HG03571 (cell line): ENCODE measurements around the gene PABPN1L.

Source experiments
- ATAC-seq: cut with Tn5 transposase; IDR thresholded peaks from one replicate; pipeline ENCODE4 v1.9.1; 2021; ENCODE audit not compliant: unreplicated experiment

Gene PABPN1L

GRCh38 chr16:88870608-88871348, 4.3 kb upstream of the PABPN1L start:
- ATAC-seq, result no peak

- ATAC-seq, result no peak
These were observed 3.2 kb upstream of the PABPN1L start for GRCh38 chr16:88869673-88869980.

GRCh38 chr16:88868974-88869672, 2.7 kb upstream of the PABPN1L start:
- no peak for ATAC-seq

- ATAC-seq, result no peak
These were observed 1.3 kb upstream of the PABPN1L start for GRCh38 chr16:88867581-88868246.

- ATAC-seq, result no peak
These were observed 718 bp downstream of the PABPN1L start for GRCh38 chr16:88865742-88866141.

- ATAC-seq, result no peak
These were observed 1.1 kb downstream of the PABPN1L start for GRCh38 chr16:88865310-88865709.

GRCh38 chr16:88864521-88864920, 1.9 kb downstream of the PABPN1L start:
- no peak for ATAC-seq

GRCh38 chr16:88864099-88864498, 2.4 kb downstream of the PABPN1L start:
- ATAC-seq, result no peak

- ATAC-seq, result no peak
These were observed 3.0 kb downstream of the PABPN1L start for GRCh38 chr16:88863426-88863825.

- ATAC-seq, result no peak
These were observed 3.5 kb downstream of the PABPN1L start for GRCh38 chr16:88862968-88863367.

- no peak for ATAC-seq
These were observed 5.1 kb downstream of the PABPN1L start for GRCh38 chr16:88861359-88861758.

GRCh38 chr16:88859381-88860091, 6.9 kb downstream of the PABPN1L start:
- no peak for ATAC-seq

- no peak for ATAC-seq
These were observed 8.6 kb downstream of the PABPN1L start for GRCh38 chr16:88857728-88858339.

- peak; percentile 58 for ATAC-seq
These were observed 9.4 kb downstream of the PABPN1L start, which contains the start of the genes GALNS and TRAPPC2L for GRCh38 chr16:88856828-88857727. Gene GALNS (minus strand): TSS chr16:88856947. CDS start chr16:88856877, 70 bp downstream. Gene TRAPPC2L (plus strand): TSS chr16:88857127. CDS start chr16:88857151, 24 bp downstream.

GRCh38 chr16:88856122-88856827, 10.2 kb downstream of the PABPN1L start:
- no peak for ATAC-seq

GRCh38 chr16:88855736-88856121, 10.7 kb downstream of the PABPN1L start:
- no peak for ATAC-seq

GRCh38 chr16:88855176-88855575, 11.3 kb downstream of the PABPN1L start:
- no peak for ATAC-seq

- no peak for ATAC-seq
These were observed 12.0 kb downstream of the PABPN1L start for GRCh38 chr16:88854306-88855111.
